HEK293 (cell line): ENCODE results near the gene CACNA1B.

Experiments used
- CTCF ChIA-PET: fragments of 350-600 bp; formaldehyde crosslinking; extraction: SDS; loops from one replicate; lab custom pipeline; 2021; ENCODE audit warnings: antibody characterized with exemption; lab: Yijun Ruan, JAX
- POLR2A ChIA-PET: fragments of 300-600 bp; formaldehyde crosslinking; extraction: SDS; loops from one replicate; lab custom pipeline; 2020; ENCODE audit warnings: antibody characterized with exemption, inconsistent platforms; lab: Yijun Ruan, JAX
- H3K27ac ChIP-seq: fragments of 200-500 bp; sonication (Bioruptor generic); 2 replicates; pipeline ENCODE4 v1.5.1; 2014; ENCODE audit warnings: low read depth, low read length, control low read depth, inconsistent platforms; ENCODE audit errors: extremely low read depth
- H3K36me3 ChIP-seq, 2 experiments: fragments of 200-500 bp in 1 of 2; sonication (Bioruptor generic) in 1 of 2; 1 replicate in 1 of 2; 2 replicates in 1 of 2; pipeline ENCODE4 v1.5.1; 2014 to 2017; ENCODE audit warnings: inconsistent platforms in 2 of 2, low read length in 2 of 2; ENCODE audit not compliant: control insufficient read depth in 2 of 2, insufficient read depth in 1 of 2
- H3K4me1 ChIP-seq: fragments of 200-500 bp; sonication (Bioruptor generic); 2 replicates; pipeline ENCODE4 v1.5.1; 2014; ENCODE audit warnings: mild to moderate bottlenecking, low read length, inconsistent platforms; ENCODE audit not compliant: control insufficient read depth, insufficient read depth
- H3K4me3 ChIP-seq: 2 replicates; pipeline ENCODE4 v1.5.1; 2011; ENCODE audit warnings: low read depth, mild to moderate bottlenecking, control low read depth, low read length, moderate library complexity
- H3K9me3 ChIP-seq: fragments of 200-500 bp; sonication (Bioruptor generic); 2 replicates; pipeline ENCODE4 v1.5.1; 2014; ENCODE audit warnings: low read depth, low read length, inconsistent platforms; ENCODE audit not compliant: control insufficient read depth, insufficient read depth
- HOXC10 ChIP-seq: sonication (generic); formaldehyde crosslinking; IDR thresholded peaks from 2 replicates; pipeline ENCODE4 v1.8.1; 2023; ENCODE audit warnings: mild to moderate bottlenecking, missing genetic modification reagents
- TCF7L2 ChIP-seq: IDR thresholded peaks from 2 replicates; pipeline ENCODE4 v1.6.1; 2011; ENCODE audit warnings: low read depth, mild to moderate bottlenecking, inconsistent platforms, low read length, moderate library complexity, borderline replicate concordance
- TRIM28 ChIP-seq: IDR thresholded peaks from 2 replicates; pipeline ENCODE4 v1.6.1; 2011; ENCODE audit warnings: low read length, control low read depth, borderline replicate concordance
- ZBTB21 ChIP-seq: fragments of 450-650 bp; formaldehyde crosslinking; IDR thresholded peaks from 2 replicates; pipeline ENCODE4 v1.5.1; 2017; ENCODE audit warnings: missing biosample characterization, missing genetic modification characterization
- ZFP3 ChIP-seq: fragments of 450-650 bp; formaldehyde crosslinking; IDR thresholded peaks from 2 replicates; pipeline ENCODE4 v1.5.1; 2016; ENCODE audit warnings: low read depth, missing biosample characterization, missing genetic modification characterization
- ZNF121 ChIP-seq: fragments of 450-650 bp; formaldehyde crosslinking; IDR thresholded peaks from 2 replicates; pipeline ENCODE4 v1.5.1; 2016; ENCODE audit warnings: missing biosample characterization, missing genetic modification characterization
- ZNF174 ChIP-seq: fragments of 450-650 bp; formaldehyde crosslinking; IDR thresholded peaks from 2 replicates; pipeline ENCODE4 v1.5.0; 2017; ENCODE audit warnings: missing biosample characterization, mild to moderate bottlenecking, missing genetic modification characterization
- ZNF274 ChIP-seq, 2 experiments: fragments of 200-500 bp in 1 of 2; fragments of 450-650 bp in 1 of 2; sonication (Bioruptor generic) in 1 of 2; formaldehyde crosslinking in 1 of 2; IDR thresholded peaks; 2 replicates each; pipeline versions ENCODE4 v1.5.1 to v1.6.1; 2014 to 2016; ENCODE audit warnings: borderline replicate concordance in 1 of 2, inconsistent platforms in 1 of 2, low read length in 1 of 2, missing biosample characterization in 1 of 2, missing genetic modification characterization in 1 of 2
- ZNF341 ChIP-seq: fragments of 450-650 bp; formaldehyde crosslinking; IDR thresholded peaks from 2 replicates; pipeline ENCODE4; 2016; ENCODE audit warnings: low read depth, missing biosample characterization, missing genetic modification characterization
- ZNF501 ChIP-seq: fragments of 450-650 bp; formaldehyde crosslinking; IDR thresholded peaks from 2 replicates; pipeline ENCODE4 v1.5.1; 2016; ENCODE audit warnings: missing biosample characterization, missing genetic modification characterization
- ZNF555 ChIP-seq: fragments of 450-650 bp; formaldehyde crosslinking; conservative IDR thresholded peaks from 2 replicates; pipeline ENCODE4 v1.5.1; 2017; ENCODE audit warnings: missing biosample characterization, mild to moderate bottlenecking, missing genetic modification characterization, inconsistent platforms
- ZNF558 ChIP-seq: fragments of 450-650 bp; formaldehyde crosslinking; IDR thresholded peaks from 2 replicates; pipeline ENCODE4 v1.5.1; 2016; ENCODE audit warnings: missing biosample characterization, missing genetic modification characterization
- ZNF76 ChIP-seq: fragments of 450-650 bp; formaldehyde crosslinking; IDR thresholded peaks from 2 replicates; pipeline ENCODE4; 2016; ENCODE audit warnings: low read depth, missing biosample characterization, missing genetic modification characterization, borderline replicate concordance
- ZNF777 ChIP-seq: fragments of 450-650 bp; formaldehyde crosslinking; IDR thresholded peaks from 2 replicates; pipeline ENCODE4 v1.5.1; 2017; ENCODE audit warnings: missing biosample characterization, missing genetic modification characterization, borderline replicate concordance
- ZNF837 ChIP-seq: fragments of 450-650 bp; formaldehyde crosslinking; IDR thresholded peaks from 2 replicates; pipeline ENCODE4 v1.5.1; 2016; ENCODE audit warnings: missing biosample characterization, missing genetic modification characterization
- TF ChIP-seq, protein P1 (sequence below): fragments of 450-650 bp; formaldehyde crosslinking; IDR thresholded peaks from 2 replicates; pipeline ENCODE4 v1.5.1; 2017; ENCODE audit warnings: missing biosample characterization, missing genetic modification characterization
- TF ChIP-seq, protein P2 (sequence below): fragments of 450-650 bp; formaldehyde crosslinking; IDR thresholded peaks from 2 replicates; pipeline ENCODE4 v1.5.1; 2017; ENCODE audit warnings: missing biosample characterization, mild to moderate bottlenecking, missing genetic modification characterization, moderate library complexity
- TF ChIP-seq, protein P3 (sequence below): fragments of 450-650 bp; formaldehyde crosslinking; IDR thresholded peaks from 2 replicates; pipeline ENCODE4 v1.5.1; 2016; ENCODE audit warnings: missing biosample characterization, missing genetic modification characterization, borderline replicate concordance
- TF ChIP-seq, protein P4 (sequence below): fragments of 450-650 bp; formaldehyde crosslinking; IDR thresholded peaks from 2 replicates; pipeline ENCODE4 v1.5.1; 2016; ENCODE audit warnings: missing biosample characterization, missing genetic modification characterization

The CACNA1B gene

DNA sequence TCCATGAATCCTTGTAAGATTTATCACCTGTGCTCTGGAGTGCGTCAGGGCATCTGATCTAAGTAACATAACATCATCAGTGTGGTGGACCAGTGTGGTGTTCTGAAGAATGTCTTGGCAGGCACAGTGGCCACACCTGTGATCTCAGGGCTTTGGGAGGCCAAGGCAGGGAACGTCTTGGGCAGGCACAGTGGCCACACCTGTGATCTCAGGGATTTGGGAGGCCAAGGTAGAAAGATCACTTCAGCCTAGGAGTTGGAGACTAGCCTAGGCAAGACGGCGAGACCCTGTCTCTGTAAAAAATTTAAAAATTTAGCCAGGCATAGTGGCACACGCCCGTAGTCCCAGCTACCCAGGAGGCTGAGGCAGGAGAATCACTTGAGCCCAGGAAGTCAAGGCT lies 185.5 kb downstream of the CACNA1B start (continued):
- TF ChIP-seq, protein P1, sequence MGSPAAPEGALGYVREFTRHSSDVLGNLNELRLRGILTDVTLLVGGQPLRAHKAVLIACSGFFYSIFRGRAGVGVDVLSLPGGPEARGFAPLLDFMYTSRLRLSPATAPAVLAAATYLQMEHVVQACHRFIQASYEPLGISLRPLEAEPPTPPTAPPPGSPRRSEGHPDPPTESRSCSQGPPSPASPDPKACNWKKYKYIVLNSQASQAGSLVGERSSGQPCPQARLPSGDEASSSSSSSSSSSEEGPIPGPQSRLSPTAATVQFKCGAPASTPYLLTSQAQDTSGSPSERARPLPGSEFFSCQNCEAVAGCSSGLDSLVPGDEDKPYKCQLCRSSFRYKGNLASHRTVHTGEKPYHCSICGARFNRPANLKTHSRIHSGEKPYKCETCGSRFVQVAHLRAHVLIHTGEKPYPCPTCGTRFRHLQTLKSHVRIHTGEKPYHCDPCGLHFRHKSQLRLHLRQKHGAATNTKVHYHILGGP (tag by site-specific recombination), result no peak
- no peak for TF ChIP-seq ZNF341 (tag by site-specific recombination)
- no peak for TF ChIP-seq ZNF274 (IDR thresholded peaks at IDR 0.05; ENCODE audit: low read length)
- TF ChIP-seq ZNF274 (tag by site-specific recombination; IDR thresholded peaks at IDR 0.05; ENCODE audit: borderline replicate concordance), result no peak
- TF ChIP-seq, all 188 proteins: peak for 0

DNA sequence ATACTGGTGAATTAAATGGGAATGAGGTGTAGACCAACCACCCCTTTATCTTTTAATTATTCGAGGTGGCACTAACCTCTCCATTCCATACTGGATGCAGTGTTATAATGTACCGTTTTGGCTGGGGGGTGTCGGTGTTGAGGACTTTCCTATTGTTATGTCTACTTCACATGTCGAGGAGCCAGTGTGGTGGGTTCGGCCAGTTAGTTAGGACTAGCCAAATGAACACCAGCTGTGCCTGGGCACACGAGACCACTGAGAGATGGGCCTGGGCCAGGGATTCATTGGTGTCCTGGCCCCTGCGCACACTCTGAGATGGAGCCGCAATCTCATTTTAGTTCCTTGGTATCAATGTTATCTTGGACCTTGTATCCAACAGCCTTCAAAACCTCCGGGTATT lies 186.2 kb downstream of the CACNA1B start:
- CTCF ChIA-PET, result no interaction called here
- H3K9me3 ChIP-seq, result no peaks in the 10 kb centered on the region
- H3K27ac ChIP-seq, result no peak overlapping the region
- H3K36me3 ChIP-seq, result no peaks in the 10 kb centered on the region
- H3K4me3 ChIP-seq, result no peak overlapping the region
- POLR2A ChIA-PET, result no interaction called here
- no peaks in the 10 kb centered on the region for H3K4me1 ChIP-seq
- TF ChIP-seq ZNF76 (tag by site-specific recombination) (no peak), ZNF777 (tag by site-specific recombination) (no peak), TRIM28 (no peak), ZNF121 (tag by site-specific recombination) (no peak), ZNF558 (tag by site-specific recombination) (no peak), ZNF555 (tag by site-specific recombination) (no peak), ZFP3 (tag by site-specific recombination) (no peak), ZNF501 (no peak)
- TF ChIP-seq, protein P2, sequence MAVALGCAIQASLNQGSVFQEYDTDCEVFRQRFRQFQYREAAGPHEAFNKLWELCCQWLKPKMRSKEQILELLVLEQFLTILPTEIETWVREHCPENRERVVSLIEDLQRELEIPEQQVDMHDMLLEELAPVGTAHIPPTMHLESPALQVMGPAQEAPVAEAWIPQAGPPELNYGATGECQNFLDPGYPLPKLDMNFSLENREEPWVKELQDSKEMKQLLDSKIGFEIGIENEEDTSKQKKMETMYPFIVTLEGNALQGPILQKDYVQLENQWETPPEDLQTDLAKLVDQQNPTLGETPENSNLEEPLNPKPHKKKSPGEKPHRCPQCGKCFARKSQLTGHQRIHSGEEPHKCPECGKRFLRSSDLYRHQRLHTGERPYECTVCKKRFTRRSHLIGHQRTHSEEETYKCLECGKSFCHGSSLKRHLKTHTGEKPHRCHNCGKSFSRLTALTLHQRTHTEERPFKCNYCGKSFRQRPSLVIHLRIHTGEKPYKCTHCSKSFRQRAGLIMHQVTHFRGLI (tag by site-specific recombination), result no peak
- TF ChIP-seq, protein P3, sequence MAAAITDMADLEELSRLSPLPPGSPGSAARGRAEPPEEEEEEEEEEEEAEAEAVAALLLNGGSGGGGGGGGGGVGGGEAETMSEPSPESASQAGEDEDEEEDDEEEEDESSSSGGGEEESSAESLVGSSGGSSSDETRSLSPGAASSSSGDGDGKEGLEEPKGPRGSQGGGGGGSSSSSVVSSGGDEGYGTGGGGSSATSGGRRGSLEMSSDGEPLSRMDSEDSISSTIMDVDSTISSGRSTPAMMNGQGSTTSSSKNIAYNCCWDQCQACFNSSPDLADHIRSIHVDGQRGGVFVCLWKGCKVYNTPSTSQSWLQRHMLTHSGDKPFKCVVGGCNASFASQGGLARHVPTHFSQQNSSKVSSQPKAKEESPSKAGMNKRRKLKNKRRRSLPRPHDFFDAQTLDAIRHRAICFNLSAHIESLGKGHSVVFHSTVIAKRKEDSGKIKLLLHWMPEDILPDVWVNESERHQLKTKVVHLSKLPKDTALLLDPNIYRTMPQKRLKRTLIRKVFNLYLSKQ (tag by site-specific recombination), result no peak

DNA sequence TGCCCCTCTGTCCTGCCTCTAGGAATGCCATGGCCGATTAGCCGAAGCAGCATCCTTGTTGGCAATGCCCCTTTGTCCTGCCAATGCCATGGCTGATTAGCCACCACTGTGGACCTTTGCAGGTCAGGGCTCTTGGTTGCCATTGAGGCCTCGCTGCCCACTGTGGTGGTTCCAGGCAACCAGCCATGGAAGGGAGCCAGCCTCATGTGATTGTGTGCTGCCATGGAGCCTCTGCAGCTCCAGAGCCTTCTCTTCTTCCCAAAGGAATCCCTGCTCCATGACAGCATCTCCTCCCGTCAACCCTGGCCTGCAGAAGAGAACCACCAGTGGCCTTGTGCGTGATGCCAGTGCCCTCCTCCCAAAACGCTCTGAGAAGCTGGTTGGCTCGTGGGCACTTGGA lies 187.0 kb downstream of the CACNA1B start:
- H3K4me3 ChIP-seq, result no peak overlapping the region
- POLR2A ChIA-PET, result no interaction called here

More for the DNA sequence above, 187.0 kb downstream of the CACNA1B start:
- TF ChIP-seq TCF7L2, result no peak
- no peak for TF ChIP-seq HOXC10
- no peak for TF ChIP-seq ZBTB21
- TF ChIP-seq, protein P4, sequence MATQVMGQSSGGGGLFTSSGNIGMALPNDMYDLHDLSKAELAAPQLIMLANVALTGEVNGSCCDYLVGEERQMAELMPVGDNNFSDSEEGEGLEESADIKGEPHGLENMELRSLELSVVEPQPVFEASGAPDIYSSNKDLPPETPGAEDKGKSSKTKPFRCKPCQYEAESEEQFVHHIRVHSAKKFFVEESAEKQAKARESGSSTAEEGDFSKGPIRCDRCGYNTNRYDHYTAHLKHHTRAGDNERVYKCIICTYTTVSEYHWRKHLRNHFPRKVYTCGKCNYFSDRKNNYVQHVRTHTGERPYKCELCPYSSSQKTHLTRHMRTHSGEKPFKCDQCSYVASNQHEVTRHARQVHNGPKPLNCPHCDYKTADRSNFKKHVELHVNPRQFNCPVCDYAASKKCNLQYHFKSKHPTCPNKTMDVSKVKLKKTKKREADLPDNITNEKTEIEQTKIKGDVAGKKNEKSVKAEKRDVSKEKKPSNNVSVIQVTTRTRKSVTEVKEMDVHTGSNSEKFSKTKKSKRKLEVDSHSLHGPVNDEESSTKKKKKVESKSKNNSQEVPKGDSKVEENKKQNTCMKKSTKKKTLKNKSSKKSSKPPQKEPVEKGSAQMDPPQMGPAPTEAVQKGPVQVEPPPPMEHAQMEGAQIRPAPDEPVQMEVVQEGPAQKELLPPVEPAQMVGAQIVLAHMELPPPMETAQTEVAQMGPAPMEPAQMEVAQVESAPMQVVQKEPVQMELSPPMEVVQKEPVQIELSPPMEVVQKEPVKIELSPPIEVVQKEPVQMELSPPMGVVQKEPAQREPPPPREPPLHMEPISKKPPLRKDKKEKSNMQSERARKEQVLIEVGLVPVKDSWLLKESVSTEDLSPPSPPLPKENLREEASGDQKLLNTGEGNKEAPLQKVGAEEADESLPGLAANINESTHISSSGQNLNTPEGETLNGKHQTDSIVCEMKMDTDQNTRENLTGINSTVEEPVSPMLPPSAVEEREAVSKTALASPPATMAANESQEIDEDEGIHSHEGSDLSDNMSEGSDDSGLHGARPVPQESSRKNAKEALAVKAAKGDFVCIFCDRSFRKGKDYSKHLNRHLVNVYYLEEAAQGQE (tag by site-specific recombination), result no peak
- TF ChIP-seq ZNF174, result no peak
- TF ChIP-seq ZNF837 (tag by site-specific recombination), result no peak
- TF ChIP-seq, all 188 proteins: peak for 0
- Histone ChIP-seq H3K9me3 (no peaks in the 10 kb centered on the region), H3K27ac (no peak overlapping the region), H3K36me3 (no peaks in the 10 kb centered on the region), H3K4me1 (no peaks in the 10 kb centered on the region)
- CTCF ChIA-PET, result interaction anchor here (0.8 kb wide), 1 partner anchor 12 kb away, joined by 3 read pairs; no protein-coding TSS in a partner anchor
